Sciatic nerve (tissue), 2 donors: ENCODE results near the gene NAPA. TPM values are rescaled to one million over a fixed set of nuclear protein-coding genes. Genes with fewer than 3 reads are reported as not detected.

Experiments
- ATAC-seq: fragments of 200-7000 bp; cut with Tn5 transposase; one replicate; pipeline ENCODE4 v1.9.1; 2020; ENCODE audit warnings: mild to moderate bottlenecking, moderate library complexity
- DNase-seq: peaks from one replicate; pipeline ENCODE4 v3.0.0-alpha.2; 2020; ENCODE audit warnings: low spot score
- intact Hi-C: fragments of 100-400 bp; cut with DNase I; formaldehyde crosslinking; loops from one replicate; pipeline ENCODE4 v1.14.2; 2022
- total RNA-seq: library from RNA; stranded (reverse); fragmentation: NEBNext Ultra II Directional; extraction: Animal tissue kit (Norgen Biotek cat#: 25700); gene quantifications from one replicate; pipeline ENCODE4 v1.2.1, GENCODE V29; 2021
- donor health status: DM: no; HTN: no; CAD: no.
- donor health status: DM: no; HTN: no; CAD: no.

Gene NAPA
- total RNA-seq, 1 donor from 2014 or later, result 91.7 TPM

GRCh38 chr19:47471733-47472457 lies 43.0 kb downstream of the NAPA start, which contains the start of gene SLC8A2:
SLC8A2 (minus strand) TSS chr19:47471893; CDS start chr19:47466403, 5,490 bp downstream.
- ATAC-seq (peak; percentile 54), DNase-seq (no peak)
- intact Hi-C loops, result no loop called here

GRCh38 chr19:47471381-47471732 lies 43.5 kb downstream of the NAPA start:
- no peak for DNase-seq
- ATAC-seq, result no peak

GRCh38 chr19:47470447-47471195 lies 44.2 kb downstream of the NAPA start:
- ATAC-seq (no peak), DNase-seq (no peak)
- intact Hi-C loops, result no loop called here

More at GRCh38 chr19:47471381-47471732, 43.5 kb downstream of the NAPA start:
- intact Hi-C loops, result no loop called here

- intact Hi-C loops, result loop anchor here (5.0 kb wide), 1 partner anchor 1878 kb away; no protein-coding TSS in a partner anchor
- no peak for DNase-seq
- no peak for ATAC-seq
Observed at GRCh38 chr19:47469719-47470118, 45.1 kb downstream of the NAPA start.

- intact Hi-C loops, result loop anchor here (5.0 kb wide), 1 partner anchor 1878 kb away; no protein-coding TSS in a partner anchor
- DNase-seq, result no peak
- no peak for ATAC-seq
Observed at GRCh38 chr19:47469363-47469700, 45.5 kb downstream of the NAPA start.

- ATAC-seq (no peak), DNase-seq (no peak)
- intact Hi-C loops, result loop anchor here (5.0 kb wide), 1 partner anchor 1879 kb away; no protein-coding TSS in a partner anchor
Observed at GRCh38 chr19:47467914-47468313, 46.9 kb downstream of the NAPA start.

GRCh38 chr19:47465957-47466356 lies 48.9 kb downstream of the NAPA start:
- intact Hi-C loops, result loop anchor here (5.0 kb wide), 1 partner anchor 1881 kb away; no protein-coding TSS in a partner anchor
- no peak for ATAC-seq
- no peak for DNase-seq

GRCh38 chr19:47464675-47465419 lies 50.0 kb downstream of the NAPA start:
- intact Hi-C loops, result loop anchor here (5.0 kb wide), 1 partner anchor 1882 kb away; no protein-coding TSS in a partner anchor
- no peak for ATAC-seq
- DNase-seq, result no peak

GRCh38 chr19:47461876-47462275 lies 53.0 kb downstream of the NAPA start:
- DNase-seq (no peak), ATAC-seq (no peak)
- intact Hi-C loops, result no loop called here

- intact Hi-C loops, result no loop called here
- DNase-seq (no peak), ATAC-seq (no peak)
Observed at GRCh38 chr19:47459477-47459876, 55.4 kb downstream of the NAPA start.

- ATAC-seq, result no peak
- intact Hi-C loops, result no loop called here
- DNase-seq, result no peak
Observed at GRCh38 chr19:47458672-47459071, 56.2 kb downstream of the NAPA start.

GRCh38 chr19:47456721-47457474 lies 58.0 kb downstream of the NAPA start:
- no peak for ATAC-seq
- intact Hi-C loops, result no loop called here
- DNase-seq, result no peak

- ATAC-seq (no peak), DNase-seq (no peak)
- intact Hi-C loops, result no loop called here
Observed at GRCh38 chr19:47450478-47450877, 64.4 kb downstream of the NAPA start.

GRCh38 chr19:47448360-47448727 lies 66.5 kb downstream of the NAPA start:
- ATAC-seq (no peak), DNase-seq (no peak)
- intact Hi-C loops, result no loop called here

GRCh38 chr19:47447470-47448359 lies 67.1 kb downstream of the NAPA start:
- intact Hi-C loops, result no loop called here
- no peak for DNase-seq
- peak; percentile 55 for ATAC-seq

- intact Hi-C loops, result no loop called here
- DNase-seq (no peak), ATAC-seq (peak; percentile 13)
Observed at GRCh38 chr19:47446534-47447469, 68.1 kb downstream of the NAPA start.

- ATAC-seq, result peak; percentile 33
- DNase-seq, result no peak
- intact Hi-C loops, result no loop called here
Observed at GRCh38 chr19:47445937-47446402, 68.9 kb downstream of the NAPA start.
